IMR-90 (cell line): ENCODE data around the gene CFDP1. TPM values are rescaled to one million over a fixed set of nuclear protein-coding genes. Genes with fewer than 3 reads are reported as not detected.

Experiments used
- ATAC-seq: fragments of 200-7000 bp; cut with Tn5 transposase; 2 replicates; pipeline ENCODE4 v1.9.1; 2020; ENCODE audit warnings: low read depth, mild to moderate bottlenecking, moderate library complexity
- BruUV-seq: library from RNA; stranded (reverse); fragments of 400-500 nt; replicated peaks from 2 replicates; lab custom pipeline; 2021; lab: Mats Ljungman, UMichigan
- CTCF ChIA-PET: fragments of 300-600 bp; formaldehyde crosslinking; extraction: SDS; loops from one replicate; lab custom pipeline; 2021; ENCODE audit warnings: antibody characterized with exemption; lab: Yijun Ruan, JAX
- POLR2A ChIA-PET: fragments of 300-600 bp; sonication (Branson Sonifier 250); formaldehyde crosslinking; loops from one replicate; lab custom pipeline; 2022; ENCODE audit warnings: antibody characterized with exemption; ENCODE audit not compliant: unreplicated experiment; lab: Charles Lee
- DNase-seq: peaks from one replicate; pipeline ENCODE4 v3.0.0; 2013
- H2AFZ ChIP-seq: replicated peaks from 2 replicates; pipeline ENCODE3; 2013; ENCODE audit warnings: low read length, mild to moderate bottlenecking; ENCODE audit not compliant: poor library complexity
- H2AK5ac ChIP-seq: 2 replicates; pipeline ENCODE4 v1.6.1; 2013; ENCODE audit warnings: low read depth, low read length, inconsistent platforms
- H2AK9ac ChIP-seq: replicated peaks from 2 replicates; pipeline ENCODE3; 2013; ENCODE audit warnings: mild to moderate bottlenecking, low read depth, low read length, moderate library complexity; ENCODE audit not compliant: poor library complexity
- H2BK120ac ChIP-seq: 2 replicates; pipeline ENCODE4 v1.6.1; 2013; ENCODE audit warnings: low read depth, low read length, inconsistent platforms
- H2BK15ac ChIP-seq: 3 replicates; pipeline ENCODE4 v1.6.1; 2013; ENCODE audit warnings: low read depth, low read length, inconsistent platforms
- H2BK20ac ChIP-seq: 2 replicates; pipeline ENCODE4 v1.6.1; 2013; ENCODE audit warnings: low read depth, mild to moderate bottlenecking, inconsistent platforms, low read length, moderate library complexity
- H2BK5ac ChIP-seq: 2 replicates; pipeline ENCODE4 v1.6.1; 2013; ENCODE audit warnings: mild to moderate bottlenecking, low read depth, low read length, inconsistent platforms; ENCODE audit not compliant: poor library complexity, severe bottlenecking
- H3K14ac ChIP-seq: replicated peaks from 2 replicates; pipeline ENCODE4 v1.6.1; 2013; ENCODE audit warnings: low read depth, low read length, inconsistent platforms
- H3K18ac ChIP-seq: 2 replicates; pipeline ENCODE4 v1.6.1; 2013; ENCODE audit warnings: low read depth, low read length, control low read depth
- H3K23ac ChIP-seq: 2 replicates; pipeline ENCODE4 v1.6.1; 2013; ENCODE audit warnings: low read depth, low read length, inconsistent platforms
- H3K27ac ChIP-seq: 2 replicates; pipeline ENCODE4 v1.5.1; 2013; ENCODE audit warnings: mild to moderate bottlenecking, control low read depth, low read length; ENCODE audit not compliant: insufficient read depth
- H3K27me3 ChIP-seq: 2 replicates; pipeline ENCODE4 v1.6.1; 2013; ENCODE audit warnings: low read length; ENCODE audit not compliant: control insufficient read depth, insufficient read depth
- H3K36me3 ChIP-seq: 2 replicates; pipeline ENCODE4 v1.6.1; 2013; ENCODE audit warnings: low read length, mixed read lengths; ENCODE audit not compliant: control insufficient read depth, insufficient read depth
- H3K4ac ChIP-seq: 2 replicates; pipeline ENCODE4 v1.6.1; 2013; ENCODE audit warnings: low read depth, low read length, inconsistent platforms
- H3K4me1 ChIP-seq: 2 replicates; pipeline ENCODE4 v1.6.1; 2013; ENCODE audit warnings: low read length, mixed read lengths; ENCODE audit not compliant: control insufficient read depth, insufficient read depth
- H3K4me2 ChIP-seq: 2 replicates; pipeline ENCODE4 v1.6.1; 2013; ENCODE audit warnings: low read depth, mild to moderate bottlenecking, control low read depth, low read length, moderate library complexity
- H3K4me3 ChIP-seq: 2 replicates; pipeline ENCODE4 v1.5.1; 2013; ENCODE audit warnings: low read depth, mild to moderate bottlenecking, control low read depth, low read length, moderate library complexity; ENCODE audit not compliant: insufficient read depth
- H3K56ac ChIP-seq: 2 replicates; pipeline ENCODE4 v1.6.1; 2013; ENCODE audit warnings: low read length, inconsistent platforms; ENCODE audit not compliant: insufficient read depth; ENCODE audit errors: extremely low read depth
- H3K79me1 ChIP-seq, 2 experiments: 2 replicates each; pipeline ENCODE4 v1.6.1; 2013; ENCODE audit warnings: low read length in 2 of 2, inconsistent platforms in 1 of 2, low read depth in 1 of 2
- H3K9ac ChIP-seq: 2 replicates; pipeline ENCODE4 v1.6.1; 2013; ENCODE audit warnings: low read depth, low read length, control low read depth
- H3K9me1 ChIP-seq: 2 replicates; pipeline ENCODE4 v1.6.1; 2013; ENCODE audit warnings: low read length, inconsistent platforms; ENCODE audit not compliant: insufficient read depth
- H3K9me3 ChIP-seq: 2 replicates; pipeline ENCODE4 v1.6.1; 2013; ENCODE audit warnings: low read length; ENCODE audit not compliant: control insufficient read depth, insufficient read depth
- H4K20me1 ChIP-seq: 2 replicates; pipeline ENCODE4 v1.6.1; 2013; ENCODE audit warnings: low read length, inconsistent platforms; ENCODE audit not compliant: insufficient read depth
- H4K5ac ChIP-seq: 2 replicates; pipeline ENCODE4 v1.6.1; 2013; ENCODE audit warnings: mild to moderate bottlenecking, low read depth, low read length, control low read depth
- H4K8ac ChIP-seq, 2 experiments: 2 replicates each; pipeline ENCODE4 v1.6.1; 2013; ENCODE audit warnings: low read depth in 2 of 2, low read length in 2 of 2, control low read depth in 1 of 2, inconsistent platforms in 1 of 2
- H4K91ac ChIP-seq: 2 replicates; pipeline ENCODE4 v1.6.1; 2013; ENCODE audit warnings: low read depth, low read length, inconsistent platforms; ENCODE audit not compliant: insufficient read depth
- BHLHE40 ChIP-seq: fragments of 150-350 bp; IDR thresholded peaks from 2 replicates; pipeline ENCODE4 v1.6.1; 2016; ENCODE audit warnings: mild to moderate bottlenecking, low read depth, low read length
- CEBPB ChIP-seq: IDR thresholded peaks from 2 replicates; pipeline ENCODE4 v1.6.1; 2012; ENCODE audit warnings: low read depth, low read length, improper control_type of control experiment
- POLR2A ChIP-seq: IDR thresholded peaks from 2 replicates; pipeline ENCODE4 v1.6.1; 2012; ENCODE audit warnings: mild to moderate bottlenecking, low read depth, low read length
- RCOR1 ChIP-seq: IDR thresholded peaks from 2 replicates; pipeline ENCODE4 v1.6.1; 2012; ENCODE audit warnings: mild to moderate bottlenecking, low read length, improper control_type of control experiment; ENCODE audit not compliant: insufficient replicate concordance
- SMC3 ChIP-seq: fragments of 150-350 bp; IDR thresholded peaks from 2 replicates; pipeline ENCODE4 v1.6.1; 2016; ENCODE audit warnings: low read depth, mild to moderate bottlenecking, antibody characterized with exemption, low read length, moderate library complexity
- whole genome bisulfite sequencing, 2 experiments: methylation state at CpG; one replicate each; pipeline versions ENCODE4 v1.1.5 to v1.1.7; 2013; ENCODE audit warnings: missing lambda C conversion rate in 2 of 2; ENCODE audit not compliant: insufficient read length in 1 of 2; ENCODE audit errors: extremely low coverage in 2 of 2; 5-methylcytosine and 5-hydroxymethylcytosine counted together
- dilution Hi-C: fragments of 300-500 bp; cut with HindIII; formaldehyde crosslinking; loops from one replicate; pipeline ENCODE4 v1.14.3; 2018; ENCODE audit warnings: low sequenced_read_pairs; ENCODE audit not compliant: unreplicated experiment
- in situ Hi-C: fragments of 300-500 bp; cut with MboI; formaldehyde crosslinking; loops from 3 replicates; pipeline ENCODE4 v1.14.3; 2019; ENCODE audit warnings: low sequenced_read_pairs, inconsistent platforms, mixed read lengths
- intact Hi-C: fragments of 100-400 bp; cut with micrococcal nuclease; formaldehyde crosslinking; loops from 2 replicates; pipeline ENCODE4 v1.10.0; 2022
- polyA plus RNA-seq, 3 experiments: library from polyadenylated mRNA; depleted of rRNA; stranded (reverse); fragments of >200 nt; gene quantifications; 2 replicates each; pipeline ENCODE4 v1.2.3, GENCODE V29; 2012; ENCODE audit warnings: low replicate concordance in 1 of 3
- total RNA-seq: library from RNA; depleted of rRNA; stranded (reverse); fragments of >200 nt; gene quantifications from 2 replicates; pipeline ENCODE4 v1.2.3, GENCODE V29; 2012

The CFDP1 gene
- total and polyA plus RNA-seq, 2 of the 4 experiments (the other 2 are of a cell fraction): 15.6 to 38.7 TPM

DNA sequence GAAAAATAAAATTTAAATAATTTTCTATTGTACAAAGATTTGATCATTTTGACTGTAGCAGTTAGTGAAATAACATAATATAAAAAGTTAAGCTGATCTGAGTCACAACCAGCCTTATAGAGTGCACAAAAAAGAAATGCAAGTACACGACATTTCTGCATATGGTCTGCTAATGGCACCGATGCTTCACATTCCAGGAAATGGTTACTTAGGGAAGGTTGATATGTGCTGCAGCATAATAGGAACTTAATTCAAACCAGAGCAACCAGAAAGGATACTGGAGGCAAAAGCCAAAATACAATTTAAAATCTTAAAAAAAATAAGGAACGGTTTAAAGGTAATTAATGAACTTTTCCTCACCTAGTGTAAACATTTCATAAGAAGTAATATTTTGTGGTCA, 10.0 kb upstream of the CFDP1 start:
- WGBS, 2 experiments: no CpG with 5 or more reads among the region's 3 CpGs
- H3K9me1 ChIP-seq: no peaks in the 10 kb centered on the region
- no peak overlapping the region for H2AFZ ChIP-seq
- no peak overlapping the region for H2BK15ac ChIP-seq
- dilution Hi-C loops (no loop called here), in situ Hi-C loops (no loop called here), intact Hi-C loops (no loop called here)
- no peak overlapping the region for H2BK20ac ChIP-seq
- no peak overlapping the region for H3K4me3 ChIP-seq
- ChIA-PET CTCF (no interaction called here), POLR2A (no interaction called here)
- H3K4me1 ChIP-seq: no peaks in the 10 kb centered on the region
- DNase-seq (peak; percentile 33), ATAC-seq (no peak)
- peaks cover 6% of the 10 kb centered on the region for H3K36me3 ChIP-seq
- no peak overlapping the region for H4K8ac ChIP-seq
- no peak overlapping the region for H3K27ac ChIP-seq
- H4K5ac ChIP-seq: no peak overlapping the region
- no peak overlapping the region for H3K56ac ChIP-seq
- no peak overlapping the region for H3K4ac ChIP-seq
- H2BK120ac ChIP-seq: no peak overlapping the region
- H2BK5ac ChIP-seq: no peak overlapping the region
- no peak overlapping the region for H2AK9ac ChIP-seq
- no peaks in the 10 kb centered on the region for H3K27me3 ChIP-seq
- H3K23ac ChIP-seq: no peak overlapping the region
- H4K20me1 ChIP-seq: no peaks in the 10 kb centered on the region
- H2AK5ac ChIP-seq: no peak overlapping the region
- H3K9me3 ChIP-seq: no peaks in the 10 kb centered on the region
- TF ChIP-seq CEBPB: no peak
- TF ChIP-seq RCOR1: no peak
- TF ChIP-seq BHLHE40: no peak
- no peak for TF ChIP-seq POLR2A
- no peak for TF ChIP-seq SMC3
- no peak overlapping the region for H3K14ac ChIP-seq
- H3K4me2 ChIP-seq: no peak overlapping the region
- H4K91ac ChIP-seq: no peak overlapping the region
- TSS peak; percentile 22 for BruUV-seq
- H3K18ac ChIP-seq: no peak overlapping the region
- H3K9ac ChIP-seq: no peak overlapping the region
- H3K79me1 ChIP-seq: peaks cover 0 to 5% of the 10 kb centered on the region in 2 experiments; a peak in 2 of 4 replicates
